ENCODE data around the gene OR1L8.
A peak's percentile ranks its signal among the peaks of the same experiment; 100 is the strongest.
"Not testable (repeated sequence)": the region's sequence is repeated elsewhere in the genome, so short reads cannot be mapped to it uniquely, and the experiment has no call there.

The OR1L8 gene

DNA sequence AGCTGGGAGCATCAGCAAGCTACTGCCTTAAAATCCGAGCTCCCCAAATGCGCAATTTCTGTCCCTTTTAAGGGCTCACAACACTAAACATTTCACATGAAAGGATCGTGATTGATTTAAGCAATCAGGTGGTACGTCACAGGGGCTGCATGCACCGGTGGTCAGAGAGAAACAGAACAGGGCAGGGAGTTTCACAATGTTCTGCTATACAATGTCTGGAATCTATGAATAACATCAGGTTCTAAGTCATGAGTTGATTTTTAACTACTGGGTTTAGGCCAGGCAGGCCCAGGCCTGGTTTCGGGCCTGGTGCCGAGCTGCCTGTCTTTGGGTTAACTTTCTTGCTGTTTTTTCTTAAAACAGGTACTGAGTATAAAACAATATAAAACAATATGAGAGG lies 46.1 kb downstream of the OR1L8 start:
- not testable (repeated sequence) for H3K9me3 Mint-ChIP-seq, H3K4me1 Mint-ChIP-seq, H3K27ac Mint-ChIP-seq, DNase-seq, ATAC-seq, H3K27me3 Mint-ChIP-seq, H3K4me3 Mint-ChIP-seq

DNA sequence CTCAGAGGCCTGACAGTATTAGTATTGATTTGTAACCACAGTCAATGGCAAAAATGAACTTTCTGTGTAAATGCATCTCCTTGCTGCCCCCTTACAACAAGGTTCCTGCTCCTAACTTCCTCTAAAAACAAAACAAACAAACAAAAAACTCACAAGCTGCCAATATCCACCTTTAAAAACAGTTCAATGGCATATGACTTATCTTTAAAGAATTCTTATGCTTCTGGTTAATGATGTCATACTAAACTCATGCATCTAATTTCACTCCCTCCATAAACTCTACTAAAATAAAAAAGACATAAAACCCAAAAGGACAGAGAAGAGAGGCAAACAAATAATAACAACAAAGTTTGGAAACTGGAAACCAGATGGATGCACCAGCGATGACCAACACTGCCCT lies 47.0 kb downstream of the OR1L8 start:
- no peak for ATAC-seq
- no peak overlapping the region for H3K4me3 Mint-ChIP-seq
- no peaks in the 10 kb centered on the region for H3K27me3 Mint-ChIP-seq
- DNase-seq, result no peak
- H3K4me1 Mint-ChIP-seq, result no peaks in the 10 kb centered on the region
- no peak overlapping the region for H3K27ac Mint-ChIP-seq
- H3K9me3 Mint-ChIP-seq, result peaks cover 7 to 8% of the 10 kb centered on the region in 2 donors

DNA sequence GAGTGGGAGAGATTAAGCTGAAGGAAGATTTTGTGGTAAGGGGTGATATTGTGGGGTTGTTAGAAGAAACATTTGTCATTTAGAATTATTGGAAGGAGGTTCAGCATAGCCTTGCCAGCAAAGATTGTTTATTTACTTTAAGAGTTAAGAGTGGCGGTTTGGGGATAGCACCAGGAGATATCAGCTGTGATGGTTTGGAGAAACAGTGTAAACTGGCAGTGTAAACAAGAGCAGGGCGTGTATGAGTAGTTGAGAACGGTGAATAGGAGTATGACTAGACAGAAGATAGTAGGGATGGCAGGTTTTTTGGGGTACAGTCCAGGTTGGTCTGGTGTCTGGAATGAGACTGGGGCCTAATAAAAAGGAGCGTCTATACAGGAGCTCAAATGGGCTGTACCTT lies 52.0 kb downstream of the OR1L8 start:
- not testable (repeated sequence) for ATAC-seq, DNase-seq, H3K4me3 Mint-ChIP-seq, H3K27ac Mint-ChIP-seq, H3K27me3 Mint-ChIP-seq, H3K4me1 Mint-ChIP-seq, H3K9me3 Mint-ChIP-seq

DNA sequence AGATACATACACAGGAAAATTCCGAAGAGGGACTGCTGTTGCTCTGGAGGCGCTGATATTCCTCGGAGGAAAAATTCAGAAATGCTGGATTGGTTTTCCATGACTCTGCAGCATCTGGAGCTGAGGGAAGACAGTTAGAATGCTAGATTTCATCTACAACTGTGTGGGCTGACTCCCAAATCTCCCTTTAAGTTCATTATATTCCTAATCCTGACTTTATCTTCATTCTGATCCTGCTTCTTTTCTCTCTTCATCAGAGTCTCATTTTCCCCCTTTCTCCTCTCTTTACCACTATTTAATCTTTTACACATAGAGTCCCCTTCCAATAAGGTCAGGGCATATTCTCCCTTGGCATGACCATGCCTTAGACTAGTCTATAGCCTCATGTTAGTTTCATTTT lies 56.0 kb downstream of the OR1L8 start, which contains the start of gene OR1N1:
Gene OR1N1, minus strand, starts transcription at position 101 of the 400 bp plus-strand sequence. Its CDS starts 0 bp downstream, at position 101.
- Mint-ChIP-seq H3K27ac (peak within 1 kb of the TSS in 1 of 2 donors; percentile 22), H3K27me3 (peaks cover 17% of the 10 kb centered on the region), H3K9me3 (peaks cover 0 to 7% of the 10 kb centered on the region in 2 donors), H3K4me3 (peak within 1 kb of the TSS in 1 of 2 donors; percentile 19), H3K4me1 (peaks cover 7% of the 10 kb centered on the region)
- ATAC-seq, result no peak
- DNase-seq, result no peak

DNA sequence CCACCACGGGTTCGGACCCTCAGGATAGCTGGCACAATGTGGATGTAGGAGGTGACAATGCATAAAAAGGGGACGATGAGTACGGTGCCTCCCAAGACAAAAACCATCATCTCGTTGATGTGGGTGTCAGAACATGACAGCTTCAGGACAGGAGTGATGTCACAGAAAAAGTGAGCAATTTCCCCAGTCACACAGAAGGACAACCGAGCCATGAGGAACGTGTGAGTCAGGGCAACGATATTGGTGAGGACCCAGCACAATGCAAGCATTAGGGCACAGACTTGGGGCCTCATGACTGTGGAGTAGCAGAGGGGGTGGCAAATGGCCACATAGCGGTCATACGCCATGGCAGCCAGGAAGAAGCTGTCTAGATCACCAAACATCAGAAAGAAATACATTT lies 56.6 kb downstream of the OR1L8 start:
- peaks cover 17% of the 10 kb centered on the region for H3K27me3 Mint-ChIP-seq
- no peak for ATAC-seq
- peak overlapping the region in 1 of 2 donors; percentile 22 for H3K27ac Mint-ChIP-seq
- H3K4me1 Mint-ChIP-seq, result peaks cover 7% of the 10 kb centered on the region
- peaks cover 0 to 7% of the 10 kb centered on the region in 2 donors for H3K9me3 Mint-ChIP-seq
- peak overlapping the region in 1 of 2 donors; percentile 19 for H3K4me3 Mint-ChIP-seq
- DNase-seq, result no peak

DNA sequence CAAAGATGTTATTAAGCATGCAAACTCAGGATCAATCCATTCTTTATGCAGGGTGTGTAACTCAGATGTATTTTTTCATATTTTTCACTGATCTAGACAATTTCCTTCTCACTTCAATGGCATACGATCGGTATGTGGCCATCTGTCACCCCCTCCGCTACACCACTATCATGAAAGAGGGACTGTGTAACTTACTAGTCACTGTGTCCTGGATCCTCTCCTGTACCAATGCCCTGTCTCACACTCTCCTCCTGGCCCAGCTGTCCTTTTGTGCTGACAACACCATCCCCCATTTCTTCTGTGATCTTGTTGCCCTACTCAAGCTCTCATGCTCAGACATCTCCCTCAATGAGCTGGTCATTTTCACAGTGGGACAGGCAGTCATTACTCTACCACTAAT lies 63.8 kb downstream of the OR1L8 start:
- Mint-ChIP-seq H3K27ac (no peak overlapping the region), H3K4me3 (no peak overlapping the region), H3K27me3 (peaks cover 15% of the 10 kb centered on the region), H3K4me1 (no peaks in the 10 kb centered on the region), H3K9me3 (no peaks in the 10 kb centered on the region)
- no peak for DNase-seq
- ATAC-seq, result no peak

DNA sequence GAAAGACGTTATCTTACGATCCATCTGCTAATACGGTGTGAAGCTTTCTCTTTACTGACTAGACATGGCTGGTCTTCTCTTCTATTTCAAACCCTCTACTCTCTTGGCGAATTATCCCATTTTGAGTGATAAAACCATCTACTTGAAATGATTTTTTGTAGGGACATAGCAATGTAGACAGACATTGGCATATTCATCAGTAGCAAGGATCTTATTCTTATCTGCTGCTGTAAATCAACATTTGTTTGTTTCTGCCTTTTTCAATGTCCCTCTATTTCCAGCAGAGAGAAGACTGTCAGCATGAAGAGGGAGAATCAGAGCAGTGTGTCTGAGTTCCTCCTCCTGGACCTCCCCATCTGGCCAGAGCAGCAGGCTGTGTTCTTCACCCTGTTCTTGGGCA lies 64.3 kb downstream of the OR1L8 start, which contains the start of gene OR1J4:
Gene OR1J4, plus strand, starts transcription at position 301 of the 400 bp plus-strand sequence. Its CDS starts 0 bp downstream, at position 301.
- no peaks in the 10 kb centered on the region for H3K4me1 Mint-ChIP-seq
- H3K27ac Mint-ChIP-seq, result no peak within 1 kb of the TSS
- H3K4me3 Mint-ChIP-seq, result no peak within 1 kb of the TSS
- DNase-seq (no peak), ATAC-seq (no peak)
- peaks cover 14% of the 10 kb centered on the region for H3K27me3 Mint-ChIP-seq
- no peaks in the 10 kb centered on the region for H3K9me3 Mint-ChIP-seq

DNA sequence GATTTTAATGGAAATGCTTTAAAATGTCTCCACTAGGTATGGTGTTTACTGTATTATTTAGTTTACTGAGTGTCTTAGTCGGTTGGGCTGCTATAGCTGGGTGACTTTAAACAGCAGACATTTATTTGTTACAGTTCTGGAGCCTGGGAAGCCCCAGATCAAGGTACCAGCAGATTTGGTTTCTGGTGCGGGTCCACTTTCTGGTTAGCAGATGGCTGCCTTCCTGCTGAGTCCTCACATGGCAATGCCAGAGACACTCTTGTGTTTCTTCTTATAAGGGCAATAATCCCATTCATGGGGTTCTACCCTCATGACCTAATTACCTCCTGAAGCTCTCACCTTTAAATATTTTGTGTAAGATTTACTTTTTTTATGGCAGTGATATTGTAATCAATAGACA lies 65.0 kb downstream of the OR1L8 start:
- Mint-ChIP-seq H3K27ac (no peak overlapping the region), H3K9me3 (no peaks in the 10 kb centered on the region), H3K4me3 (no peak overlapping the region), H3K27me3 (peaks cover 14% of the 10 kb centered on the region), H3K4me1 (no peaks in the 10 kb centered on the region)
- DNase-seq (no peak), ATAC-seq (no peak)

All from stimulated activated naive CD8-positive, alpha-beta T cell treated with anti-CD3 and anti-CD28 coated beads, Interleukin-15, amount 100 ng/mL, for 72 hours (primary cell).